Memory B cell (primary cell): ENCODE results near the gene NPHP3.

ENCODE experiments used
- ATAC-seq: fragments of 150-1000 bp; cut with Tn5 transposase; 2 replicates; pipeline ENCODE4 v1.10.0; 2021; ENCODE audit warnings: low read depth, mild to moderate bottlenecking, moderate library complexity
- DNase-seq, 2 donors: peaks; one replicate each; pipeline ENCODE4 v3.0.0; 2022; ENCODE audit warnings: low spot score in 2 of 2
- H3K27ac Mint-ChIP-seq: one replicate; pipeline ENCODE4 v1.8.0; 2022; ENCODE audit warnings: mild to moderate bottlenecking, moderate library complexity, mixed read lengths
- H3K27me3 Mint-ChIP-seq: one replicate; pipeline ENCODE4 v1.8.0; 2022; ENCODE audit warnings: mixed read lengths
- H3K36me3 Mint-ChIP-seq: one replicate; pipeline ENCODE4 v1.8.0; 2022; ENCODE audit warnings: mild to moderate bottlenecking, mixed read lengths
- H3K4me1 Mint-ChIP-seq: one replicate; pipeline ENCODE4 v1.8.0; 2022; ENCODE audit warnings: mixed read lengths
- H3K4me3 Mint-ChIP-seq: one replicate; pipeline ENCODE4 v1.8.0; 2022; ENCODE audit warnings: mild to moderate bottlenecking, moderate library complexity, mixed read lengths
- H3K9me3 Mint-ChIP-seq: one replicate; pipeline ENCODE4 v1.8.0; 2022; ENCODE audit warnings: mixed read lengths

The NPHP3 gene

GRCh38 chr3:132669256-132669777 lies 52.9 kb downstream of the NPHP3 start:
- Mint-ChIP-seq H3K4me1 (peaks cover 4% of the 10 kb centered on the region), H3K27me3 (no peaks in the 10 kb centered on the region), H3K36me3 (no peaks in the 10 kb centered on the region), H3K9me3 (no peaks in the 10 kb centered on the region), H3K4me3 (no peak overlapping the region), H3K27ac (no peak overlapping the region)
- ATAC-seq: no peak
- DNase-seq: no peak

GRCh38 chr3:132665230-132665745 lies 56.9 kb downstream of the NPHP3 start:
- ATAC-seq (no peak), DNase-seq (no peak)
- Mint-ChIP-seq H3K27ac (peak overlapping the region; percentile 4), H3K9me3 (no peaks in the 10 kb centered on the region), H3K4me3 (no peak overlapping the region), H3K4me1 (peaks cover 24% of the 10 kb centered on the region), H3K27me3 (no peaks in the 10 kb centered on the region), H3K36me3 (peaks cover 2% of the 10 kb centered on the region)

- Mint-ChIP-seq H3K36me3 (peaks cover 2% of the 10 kb centered on the region), H3K27me3 (no peaks in the 10 kb centered on the region), H3K9me3 (no peaks in the 10 kb centered on the region), H3K27ac (no peak overlapping the region), H3K4me1 (peaks cover 25% of the 10 kb centered on the region), H3K4me3 (no peak overlapping the region)
- ATAC-seq (no peak), DNase-seq (no peak)
Measured at GRCh38 chr3:132662212-132662611, 60.0 kb downstream of the NPHP3 start.

- H3K4me3 Mint-ChIP-seq: peak overlapping the region; percentile 97
- peaks cover 2% of the 10 kb centered on the region for H3K36me3 Mint-ChIP-seq
- H3K4me1 Mint-ChIP-seq: peaks cover 25% of the 10 kb centered on the region
- DNase-seq (no peak), ATAC-seq (no peak)
- peak overlapping the region; percentile 95 for H3K27ac Mint-ChIP-seq
- H3K27me3 Mint-ChIP-seq: no peaks in the 10 kb centered on the region
- H3K9me3 Mint-ChIP-seq: no peaks in the 10 kb centered on the region
Measured at GRCh38 chr3:132661101-132661500, 61.1 kb downstream of the NPHP3 start.

- H3K27ac Mint-ChIP-seq: peak overlapping the region; percentile 95
- ATAC-seq (no peak), DNase-seq (no peak)
- peaks cover 2% of the 10 kb centered on the region for H3K36me3 Mint-ChIP-seq
- H3K4me3 Mint-ChIP-seq: peak overlapping the region; percentile 97
- H3K4me1 Mint-ChIP-seq: peaks cover 25% of the 10 kb centered on the region
- H3K27me3 Mint-ChIP-seq: no peaks in the 10 kb centered on the region
- no peaks in the 10 kb centered on the region for H3K9me3 Mint-ChIP-seq
Measured at GRCh38 chr3:132660811-132661070, 61.5 kb downstream of the NPHP3 start.

- peak within 1 kb of the TSS; percentile 95 for H3K27ac Mint-ChIP-seq
- peaks cover 28% of the 10 kb centered on the region for H3K4me1 Mint-ChIP-seq
- ATAC-seq (peak; percentile 76), DNase-seq (peak; percentile 46 to 67)
- H3K27me3 Mint-ChIP-seq: no peaks in the 10 kb centered on the region
- no peaks in the 10 kb centered on the region for H3K9me3 Mint-ChIP-seq
- peak within 1 kb of the TSS; percentile 97 for H3K4me3 Mint-ChIP-seq
- peaks cover 2% of the 10 kb centered on the region for H3K36me3 Mint-ChIP-seq
Measured at GRCh38 chr3:132660052-132660810, 62.0 kb downstream of the NPHP3 start, which contains the start of gene UBA5. UBA5 (plus strand) TSS chr3:132660329; CDS start chr3:132660538, 209 bp downstream.

- Mint-ChIP-seq H3K4me3 (peak within 1 kb of the TSS; percentile 97), H3K9me3 (no peaks in the 10 kb centered on the region), H3K36me3 (peaks cover 2% of the 10 kb centered on the region), H3K27ac (peak within 1 kb of the TSS; percentile 95), H3K27me3 (no peaks in the 10 kb centered on the region), H3K4me1 (peaks cover 29% of the 10 kb centered on the region)
- DNase-seq (peak; percentile 41 to 50), ATAC-seq (peak; percentile 61)
Measured at GRCh38 chr3:132659365-132660051, 62.7 kb downstream of the NPHP3 start, which contains the start of gene ACAD11. ACAD11 (minus strand) TSS chr3:132659809; CDS start chr3:132659751, 58 bp downstream.

- Mint-ChIP-seq H3K27me3 (no peaks in the 10 kb centered on the region), H3K36me3 (peaks cover 2% of the 10 kb centered on the region), H3K4me3 (peak overlapping the region; percentile 97), H3K4me1 (peaks cover 28% of the 10 kb centered on the region), H3K27ac (peak overlapping the region; percentile 95), H3K9me3 (no peaks in the 10 kb centered on the region)
- ATAC-seq (no peak), DNase-seq (no peak)
Measured at GRCh38 chr3:132659000-132659364, 63.2 kb downstream of the NPHP3 start.

- Mint-ChIP-seq H3K9me3 (no peaks in the 10 kb centered on the region), H3K36me3 (no peaks in the 10 kb centered on the region), H3K27ac (peak overlapping the region; percentile 95), H3K4me3 (no peak overlapping the region), H3K4me1 (peaks cover 23% of the 10 kb centered on the region), H3K27me3 (no peaks in the 10 kb centered on the region)
- no peak for ATAC-seq
- no peak for DNase-seq
Measured at GRCh38 chr3:132657869-132658747, 64.1 kb downstream of the NPHP3 start.

GRCh38 chr3:132655471-132655870 lies 66.7 kb downstream of the NPHP3 start:
- no peaks in the 10 kb centered on the region for H3K27me3 Mint-ChIP-seq
- ATAC-seq: no peak
- H3K9me3 Mint-ChIP-seq: no peaks in the 10 kb centered on the region
- H3K36me3 Mint-ChIP-seq: no peaks in the 10 kb centered on the region
- no peak overlapping the region for H3K27ac Mint-ChIP-seq
- peaks cover 9% of the 10 kb centered on the region for H3K4me1 Mint-ChIP-seq
- H3K4me3 Mint-ChIP-seq: no peak overlapping the region
- DNase-seq: no peak

GRCh38 chr3:132654721-132655120 lies 67.5 kb downstream of the NPHP3 start:
- Mint-ChIP-seq H3K27ac (no peak overlapping the region), H3K4me3 (no peak overlapping the region), H3K4me1 (peaks cover 9% of the 10 kb centered on the region), H3K36me3 (no peaks in the 10 kb centered on the region), H3K9me3 (no peaks in the 10 kb centered on the region), H3K27me3 (no peaks in the 10 kb centered on the region)
- ATAC-seq (no peak), DNase-seq (no peak)

- Mint-ChIP-seq H3K36me3 (no peaks in the 10 kb centered on the region), H3K4me1 (peaks cover 9% of the 10 kb centered on the region), H3K27me3 (no peaks in the 10 kb centered on the region), H3K27ac (no peak overlapping the region), H3K4me3 (no peak overlapping the region), H3K9me3 (no peaks in the 10 kb centered on the region)
- DNase-seq (no peak), ATAC-seq (no peak)
Measured at GRCh38 chr3:132654190-132654589, 68.0 kb downstream of the NPHP3 start.

- ATAC-seq (no peak), DNase-seq (no peak)
- Mint-ChIP-seq H3K9me3 (no peaks in the 10 kb centered on the region), H3K36me3 (no peaks in the 10 kb centered on the region), H3K27ac (no peak overlapping the region), H3K4me1 (peaks cover 6% of the 10 kb centered on the region), H3K27me3 (no peaks in the 10 kb centered on the region), H3K4me3 (no peak overlapping the region)
Measured at GRCh38 chr3:132652640-132653270, 69.5 kb downstream of the NPHP3 start.
